NCI-H460 (cell line): ENCODE measurements around the gene CRYL1. TPM values are rescaled to one million over a fixed set of nuclear protein-coding genes. Genes with fewer than 3 reads are reported as not detected.

Source experiments
- DNase-seq: peaks from one replicate; pipeline ENCODE4 v3.0.0-alpha.2; 2016; ENCODE audit warnings: low read depth; ENCODE audit errors: extremely low read depth
- total RNA-seq: library from RNA; depleted of rRNA; stranded (reverse); fragments of >200 nt; shearing (Covaris generic); gene quantifications from 2 replicates; pipeline ENCODE4 v1.2.3, GENCODE V29; 2014

The CRYL1 gene
- total RNA-seq, 1 experiment from 2014 or later = 9.1 TPM

- DNase-seq = no peak
Observed at GRCh38 chr13:20428666-20429644, 96.7 kb downstream of the CRYL1 start.

- DNase-seq = no peak
Observed at GRCh38 chr13:20426766-20427448, 98.8 kb downstream of the CRYL1 start.

GRCh38 chr13:20425819-20426219, 99.8 kb downstream of the CRYL1 start:
- no peak for DNase-seq

- DNase-seq = no peak
Observed at GRCh38 chr13:20424949-20425348, 100.7 kb downstream of the CRYL1 start.

GRCh38 chr13:20424559-20424852, 101.2 kb downstream of the CRYL1 start:
- no peak for DNase-seq

DNA sequence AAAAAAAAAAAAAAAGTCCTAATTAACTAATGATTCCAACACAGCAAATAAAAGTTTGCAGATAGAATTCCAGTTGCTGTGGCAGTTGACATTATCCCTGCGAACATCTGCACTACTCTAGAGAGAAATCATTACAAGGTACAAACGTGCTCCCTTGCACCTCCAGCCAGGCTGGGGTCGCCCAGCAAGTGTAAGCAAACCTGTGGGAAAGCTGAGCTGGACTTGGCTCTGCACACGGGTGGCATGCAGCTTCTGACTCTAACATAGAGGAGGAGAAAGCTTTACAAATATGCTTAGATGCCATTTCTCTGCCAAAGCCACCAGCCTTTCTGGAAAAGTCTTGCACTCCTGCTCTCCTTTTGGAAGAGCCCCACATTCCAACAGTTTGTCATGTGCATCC, 103.3 kb downstream of the CRYL1 start:
- DNase-seq = no peak

DNA sequence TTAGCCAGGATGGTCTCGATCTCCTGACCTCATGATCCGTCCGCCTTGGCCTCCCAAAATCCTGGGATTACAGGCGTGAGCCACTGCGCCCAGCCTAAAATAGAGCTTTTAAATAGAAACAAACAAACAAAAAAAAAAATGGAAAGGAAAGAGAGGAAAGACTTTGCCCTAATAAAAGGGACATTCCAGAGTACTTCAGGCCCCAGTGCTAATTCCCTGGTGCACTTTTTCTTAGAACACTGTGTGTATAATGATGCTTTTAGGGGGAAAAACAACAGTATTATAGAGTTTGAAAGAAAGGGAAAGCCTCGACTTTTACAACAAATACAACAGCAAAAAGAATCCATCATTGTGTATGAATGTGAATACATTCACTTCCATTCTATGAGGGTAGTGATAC, 104.7 kb downstream of the CRYL1 start:
- no peak for DNase-seq

DNA sequence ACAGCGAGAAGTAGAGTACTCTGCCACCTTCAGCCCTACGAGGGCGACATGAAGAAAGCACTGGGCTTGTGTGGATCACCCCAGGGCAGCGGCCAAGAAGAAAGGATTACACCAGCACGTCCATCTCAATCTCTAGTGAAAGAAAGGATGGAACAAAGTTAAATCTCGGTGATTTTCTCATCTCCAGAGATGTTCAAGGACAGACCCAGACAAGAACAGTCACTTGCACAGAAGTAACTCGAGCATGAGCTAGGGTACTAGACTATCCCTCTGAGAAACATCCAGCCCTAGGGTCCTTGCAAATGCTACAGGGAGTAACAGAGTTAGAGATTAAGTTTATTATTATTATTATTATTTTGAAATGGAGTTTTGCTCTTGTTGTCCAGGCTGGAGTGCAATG, 106.7 kb downstream of the CRYL1 start:
- no peak for DNase-seq

GRCh38 chr13:20416223-20416745, 109.4 kb downstream of the CRYL1 start:
- no peak for DNase-seq

GRCh38 chr13:20415694-20416107, 110.0 kb downstream of the CRYL1 start:
- DNase-seq = no peak

DNA sequence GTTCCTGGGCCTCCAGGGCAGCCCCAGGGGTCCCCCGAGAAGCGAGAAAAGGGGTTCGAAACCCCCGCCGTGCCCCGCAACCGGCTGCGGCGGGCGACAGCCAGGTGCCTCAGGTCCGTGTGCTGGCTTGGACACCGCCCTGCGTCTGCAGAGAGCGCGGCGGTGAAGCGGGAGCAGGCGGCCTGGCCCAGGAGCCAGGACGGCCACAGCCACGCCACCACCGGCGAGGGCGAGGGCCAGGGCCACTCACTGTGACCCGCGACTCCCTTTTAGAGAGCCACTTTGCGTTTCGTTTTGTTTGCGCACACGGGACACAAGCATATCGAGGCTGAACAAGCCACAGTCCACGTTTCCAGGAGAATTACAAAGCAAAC, 110.4 kb downstream of the CRYL1 start:
- no peak for DNase-seq

- no peak for DNase-seq
Observed at GRCh38 chr13:20414546-20415305, 110.9 kb downstream of the CRYL1 start.

- DNase-seq = no peak
Observed at GRCh38 chr13:20412691-20413355, 112.8 kb downstream of the CRYL1 start.

GRCh38 chr13:20411638-20412342, 113.9 kb downstream of the CRYL1 start:
- DNase-seq = no peak

DNA sequence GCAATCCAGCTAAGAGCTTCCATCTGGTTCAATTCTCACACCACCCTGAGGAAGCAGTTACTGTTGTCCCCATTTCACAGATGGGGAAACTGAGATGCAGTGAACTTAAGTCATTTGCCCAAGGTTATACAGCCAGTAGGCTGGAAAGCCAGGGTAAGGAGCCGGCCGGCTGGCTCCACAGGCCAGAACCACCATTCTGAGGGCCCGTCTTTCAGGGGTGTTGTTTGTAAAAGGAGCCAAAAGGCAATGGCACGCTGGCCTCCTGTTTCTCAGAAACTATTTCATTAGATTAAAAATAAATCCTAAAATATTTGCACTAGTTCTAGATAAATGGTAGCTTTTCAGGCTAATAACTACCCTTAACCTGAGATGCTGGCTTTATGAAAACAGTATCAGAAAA, 114.9 kb downstream of the CRYL1 start:
- DNase-seq = no peak

DNA sequence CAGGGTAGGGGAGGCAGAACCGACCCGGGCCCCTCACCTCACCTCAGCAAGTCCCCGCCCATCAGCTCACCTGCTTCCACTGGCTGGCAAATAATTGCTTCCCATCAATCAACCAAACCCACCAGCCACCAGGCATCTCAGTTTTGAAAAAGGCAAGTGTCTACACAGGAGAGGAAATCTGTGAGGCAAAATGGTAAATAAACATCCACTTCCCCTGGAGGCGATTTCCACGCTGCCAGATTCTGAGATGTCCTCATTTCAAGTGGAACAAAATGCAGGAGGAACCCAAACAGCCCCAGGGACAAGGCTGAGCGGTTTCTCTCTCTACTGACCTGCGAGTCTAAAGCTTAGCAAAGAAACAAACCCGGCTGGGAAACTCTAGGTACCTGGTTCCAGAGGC, 117.5 kb downstream of the CRYL1 start:
- DNase-seq = no peak

DNA sequence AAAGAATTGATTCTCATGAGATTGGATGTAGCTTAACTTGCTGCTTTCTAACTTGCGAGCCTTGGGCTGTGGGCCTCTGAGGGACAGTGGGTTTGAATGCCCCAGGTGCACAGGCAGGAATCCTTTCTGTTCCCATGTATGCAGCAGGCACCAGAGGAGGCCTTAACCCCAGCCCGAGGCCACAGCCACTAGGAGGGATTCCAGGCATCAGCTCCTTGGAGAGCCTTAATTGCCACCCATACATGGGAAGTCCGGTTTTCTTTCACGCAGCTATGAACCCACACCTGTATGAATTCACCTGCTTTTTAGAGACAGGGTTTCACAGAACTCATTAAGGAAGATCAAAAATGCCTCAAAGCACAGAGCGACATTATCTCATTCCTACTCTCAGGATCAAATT, 117.9 kb downstream of the CRYL1 start:
- DNase-seq = no peak

GRCh38 chr13:20405691-20406090, 120.0 kb downstream of the CRYL1 start:
- no peak for DNase-seq

DNA sequence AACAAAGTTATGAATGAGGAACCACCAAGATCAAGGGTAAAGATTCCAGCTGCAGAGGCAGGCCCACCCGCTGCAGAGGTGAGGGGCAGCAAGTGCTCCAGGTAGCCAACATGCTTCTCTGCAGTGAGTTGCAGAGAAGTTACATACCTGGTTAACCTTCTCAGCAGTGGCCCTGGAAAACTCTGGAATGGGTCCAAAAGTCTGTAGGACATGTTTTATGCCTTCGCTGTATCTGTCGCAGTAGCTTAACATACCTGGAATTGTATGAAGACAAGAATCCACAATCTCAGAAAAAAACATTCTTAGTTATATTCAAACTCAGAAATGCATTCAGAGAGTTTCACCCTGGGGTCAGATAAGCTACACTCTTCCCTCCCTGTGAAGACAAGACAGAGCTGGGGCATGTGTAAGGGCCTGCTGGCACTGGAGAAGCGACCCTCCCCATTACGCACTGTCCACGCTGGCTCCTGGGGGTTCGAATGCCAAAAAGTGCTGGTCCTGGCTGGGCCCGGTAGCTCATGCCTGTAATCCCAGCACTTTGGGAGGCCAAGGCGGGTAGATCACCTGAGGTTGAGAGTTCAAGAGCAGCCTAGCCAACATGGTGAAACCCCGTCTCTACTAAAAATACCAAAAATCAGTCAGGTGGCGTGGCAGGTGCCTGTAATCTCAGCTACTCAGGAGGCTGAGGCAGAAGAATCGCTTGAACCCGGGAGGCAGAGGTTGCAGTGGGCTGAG, 121.0 kb downstream of the CRYL1 start:
- no peak for DNase-seq
